Embryonic facial prominence (tissue), 1 donor: Measurements from ENCODE around the gene KLK15.
"Not testable (repeated sequence)": the region's sequence is repeated elsewhere in the genome, so short reads cannot be mapped to it uniquely, and the experiment has no call there.

Experiments used
- DNase-seq: peaks from one replicate; pipeline ENCODE4 v3.0.0-alpha.2; 2016; ENCODE audit errors: extremely low spot score

KLK15 gene

GRCh38 chr19:50821248-50821612, 12.1 kb downstream of the KLK15 start:
- no peak for DNase-seq

GRCh38 chr19:50820549-50821247, 12.7 kb downstream of the KLK15 start:
- no peak for DNase-seq

GRCh38 chr19:50820086-50820485, 13.3 kb downstream of the KLK15 start:
- DNase-seq = no peak

GRCh38 chr19:50819636-50820035, 13.7 kb downstream of the KLK15 start:
- DNase-seq = no peak

- no peak for DNase-seq
Observed at GRCh38 chr19:50818859-50819472, 14.4 kb downstream of the KLK15 start.

GRCh38 chr19:50817941-50818858, 15.2 kb downstream of the KLK15 start:
- no peak for DNase-seq

GRCh38 chr19:50815439-50815838, 17.9 kb downstream of the KLK15 start:
- DNase-seq = no peak

GRCh38 chr19:50814883-50815282, 18.5 kb downstream of the KLK15 start:
- DNase-seq = no peak

GRCh38 chr19:50812474-50812873, 20.9 kb downstream of the KLK15 start:
- no peak for DNase-seq

- not testable (repeated sequence) for DNase-seq
Observed at GRCh38 chr19:50811622-50812238, 21.6 kb downstream of the KLK15 start.

- no peak for DNase-seq
Observed at GRCh38 chr19:50808856-50809255, 24.5 kb downstream of the KLK15 start.

GRCh38 chr19:50804420-50805272, 28.7 kb downstream of the KLK15 start:
- peak; percentile 98 for DNase-seq

GRCh38 chr19:50803633-50804419, 29.5 kb downstream of the KLK15 start:
- no peak for DNase-seq

GRCh38 chr19:50801107-50801506, 32.3 kb downstream of the KLK15 start:
- no peak for DNase-seq

GRCh38 chr19:50799547-50799851, 33.9 kb downstream of the KLK15 start:
- DNase-seq = no peak

- no peak for DNase-seq
Observed at GRCh38 chr19:50798659-50799546, 34.5 kb downstream of the KLK15 start.

- DNase-seq = no peak
Observed at GRCh38 chr19:50797781-50798658, 35.4 kb downstream of the KLK15 start.

- no peak for DNase-seq
Observed at GRCh38 chr19:50797429-50797780, 36.0 kb downstream of the KLK15 start.
